ENCODE measurements around the gene MMP24.
"Not testable (repeated sequence)": the region's sequence is repeated elsewhere in the genome, so short reads cannot be mapped to it uniquely, and the experiment has no call there.

MMP24 gene

GRCh38 chr20:35260426-35260825, 33.9 kb downstream of the MMP24 start:
- no peak for DNase-seq

GRCh38 chr20:35262321-35262720, 35.8 kb downstream of the MMP24 start:
- DNase-seq, result not testable (repeated sequence)

- DNase-seq, result not testable (repeated sequence)
Observed at GRCh38 chr20:35262731-35263531, 36.4 kb downstream of the MMP24 start.

GRCh38 chr20:35263532-35264341, 37.2 kb downstream of the MMP24 start:
- no peak for DNase-seq

GRCh38 chr20:35264755-35265154, 38.3 kb downstream of the MMP24 start:
- no peak for DNase-seq

- no peak for DNase-seq
Observed at GRCh38 chr20:35267092-35267491, 40.6 kb downstream of the MMP24 start.

GRCh38 chr20:35269055-35269781, 42.7 kb downstream of the MMP24 start:
- DNase-seq, result peak; percentile 34 to 44

- no peak for DNase-seq
Observed at GRCh38 chr20:35270021-35270902, 43.8 kb downstream of the MMP24 start.

- no peak for DNase-seq
Observed at GRCh38 chr20:35271073-35271882, 44.8 kb downstream of the MMP24 start.

- DNase-seq, result no peak
Observed at GRCh38 chr20:35271904-35272303, 45.4 kb downstream of the MMP24 start.

- DNase-seq, result no peak
Observed at GRCh38 chr20:35273449-35274171, 47.1 kb downstream of the MMP24 start.

GRCh38 chr20:35274172-35275092, 47.9 kb downstream of the MMP24 start:
- no peak for DNase-seq

GRCh38 chr20:35275741-35276251, 49.3 kb downstream of the MMP24 start:
- no peak for DNase-seq

- no peak for DNase-seq
Observed at GRCh38 chr20:35276408-35276807, 49.9 kb downstream of the MMP24 start.

GRCh38 chr20:35277127-35277526, 50.6 kb downstream of the MMP24 start:
- DNase-seq, result no peak

GRCh38 chr20:35277531-35278395, 51.3 kb downstream of the MMP24 start, which contains the start of gene MMP24OS:
Gene MMP24OS, minus strand, starts transcription at chr20:35278122. Its CDS starts 193 bp downstream, at chr20:35277929.
- peak; percentile 82 to 87 for DNase-seq

GRCh38 chr20:35279040-35279439, 52.5 kb downstream of the MMP24 start:
- DNase-seq, result no peak

GRCh38 chr20:35279533-35280174, 53.2 kb downstream of the MMP24 start:
- DNase-seq, result no peak
